Gastroesophageal sphincter (tissue), 3 donors: ENCODE data around the gene RERE.

Experiments used
- EP300 ChIP-seq: sonication (generic); formaldehyde crosslinking; IDR thresholded peaks from one replicate; pipeline ENCODE4 v1.6.1; 2017; ENCODE audit warnings: antibody characterized with exemption, mild to moderate bottlenecking
- POLR2AphosphoS5 ChIP-seq: sonication (generic); formaldehyde crosslinking; IDR thresholded peaks from one replicate; pipeline ENCODE4 v1.6.1; 2017; ENCODE audit warnings: antibody characterized with exemption
- TF ChIP-seq, protein P1 (sequence below), 4 experiments: fragments of 200-600 bp in 2 of 4; fragments of 450-650 bp in 2 of 4; sonication (generic) in 1 of 4; IDR thresholded peaks; one replicate each; pipeline ENCODE4 v1.5.1; 2017 to 2019; ENCODE audit warnings: antibody characterized with exemption in 4 of 4, mild to moderate bottlenecking in 2 of 4, moderate library complexity in 2 of 4

DNA sequence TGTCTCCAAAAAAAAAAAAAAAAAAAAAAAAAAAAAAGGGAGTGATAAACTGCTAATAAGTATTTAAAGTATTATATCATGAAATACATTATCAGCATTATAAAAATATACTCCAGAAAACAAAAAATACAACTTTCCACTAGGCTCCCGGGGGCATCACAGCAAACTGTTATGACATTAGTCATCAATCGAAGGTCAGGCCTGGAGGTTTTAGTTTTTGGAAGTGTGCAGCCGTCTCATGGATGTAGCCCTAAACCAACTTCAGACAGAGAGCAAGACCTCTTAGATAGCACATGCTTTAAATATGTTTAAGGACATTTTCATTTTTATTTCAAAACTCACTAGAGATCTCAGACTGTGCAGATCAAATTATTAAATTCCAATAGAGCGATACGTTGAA, 106.3 kb downstream of the RERE start:
- no peak for TF ChIP-seq EP300
- TF ChIP-seq, protein P1, sequence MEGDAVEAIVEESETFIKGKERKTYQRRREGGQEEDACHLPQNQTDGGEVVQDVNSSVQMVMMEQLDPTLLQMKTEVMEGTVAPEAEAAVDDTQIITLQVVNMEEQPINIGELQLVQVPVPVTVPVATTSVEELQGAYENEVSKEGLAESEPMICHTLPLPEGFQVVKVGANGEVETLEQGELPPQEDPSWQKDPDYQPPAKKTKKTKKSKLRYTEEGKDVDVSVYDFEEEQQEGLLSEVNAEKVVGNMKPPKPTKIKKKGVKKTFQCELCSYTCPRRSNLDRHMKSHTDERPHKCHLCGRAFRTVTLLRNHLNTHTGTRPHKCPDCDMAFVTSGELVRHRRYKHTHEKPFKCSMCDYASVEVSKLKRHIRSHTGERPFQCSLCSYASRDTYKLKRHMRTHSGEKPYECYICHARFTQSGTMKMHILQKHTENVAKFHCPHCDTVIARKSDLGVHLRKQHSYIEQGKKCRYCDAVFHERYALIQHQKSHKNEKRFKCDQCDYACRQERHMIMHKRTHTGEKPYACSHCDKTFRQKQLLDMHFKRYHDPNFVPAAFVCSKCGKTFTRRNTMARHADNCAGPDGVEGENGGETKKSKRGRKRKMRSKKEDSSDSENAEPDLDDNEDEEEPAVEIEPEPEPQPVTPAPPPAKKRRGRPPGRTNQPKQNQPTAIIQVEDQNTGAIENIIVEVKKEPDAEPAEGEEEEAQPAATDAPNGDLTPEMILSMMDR (IDR thresholded peaks at IDR 0.05): no peak
- no peak for TF ChIP-seq POLR2AphosphoS5
